HCEC 1CT (cell line): ENCODE measurements around the gene KCNH2.
"Not testable (repeated sequence)": the region's sequence is repeated elsewhere in the genome, so short reads cannot be mapped to it uniquely, and the experiment has no call there.

Experiments used
- DNase-seq: peaks from one replicate; pipeline ENCODE4 v3.0.0-alpha.2; 2017

The KCNH2 gene

GRCh38 chr7:151012031-151012692 lies 34.0 kb upstream of the KCNH2 start:
- DNase-seq = peak; percentile 51

DNA sequence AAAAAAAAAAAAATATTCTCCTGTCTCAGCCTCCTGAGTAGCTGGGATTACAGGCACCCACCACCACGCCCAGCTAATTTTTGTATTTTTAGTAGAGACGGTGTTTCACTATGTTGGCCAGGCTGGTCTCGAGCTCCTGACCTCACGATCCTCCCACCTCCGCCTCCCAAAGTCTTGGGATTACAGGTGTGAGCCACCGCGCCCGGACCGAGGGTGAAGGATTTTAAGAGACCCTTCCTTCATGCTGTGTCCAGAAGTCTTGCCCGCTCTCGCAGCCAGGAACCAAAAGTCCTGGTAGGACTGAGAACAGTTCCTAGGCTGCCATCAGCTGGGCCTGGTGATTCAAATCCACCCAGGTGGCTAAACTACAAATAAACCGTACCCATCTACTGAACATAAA lies 33.5 kb upstream of the KCNH2 start:
- DNase-seq = not testable (repeated sequence)

DNA sequence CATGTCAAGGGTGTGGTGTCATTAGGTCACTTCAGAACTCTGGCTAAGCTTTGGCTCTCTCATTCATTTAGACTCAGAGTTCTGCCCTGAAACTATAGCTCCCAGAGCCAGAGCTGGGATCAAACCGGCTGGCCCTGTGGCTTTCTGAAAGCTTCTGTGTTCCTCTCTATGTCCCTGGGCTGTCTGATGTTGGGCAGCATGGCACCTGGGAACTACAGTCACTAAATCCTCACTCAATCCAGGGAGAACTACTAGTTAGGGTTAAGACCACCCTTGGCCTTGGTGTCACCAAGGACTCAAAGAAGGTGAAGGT lies 32.9 kb upstream of the KCNH2 start:
- no peak for DNase-seq

DNA sequence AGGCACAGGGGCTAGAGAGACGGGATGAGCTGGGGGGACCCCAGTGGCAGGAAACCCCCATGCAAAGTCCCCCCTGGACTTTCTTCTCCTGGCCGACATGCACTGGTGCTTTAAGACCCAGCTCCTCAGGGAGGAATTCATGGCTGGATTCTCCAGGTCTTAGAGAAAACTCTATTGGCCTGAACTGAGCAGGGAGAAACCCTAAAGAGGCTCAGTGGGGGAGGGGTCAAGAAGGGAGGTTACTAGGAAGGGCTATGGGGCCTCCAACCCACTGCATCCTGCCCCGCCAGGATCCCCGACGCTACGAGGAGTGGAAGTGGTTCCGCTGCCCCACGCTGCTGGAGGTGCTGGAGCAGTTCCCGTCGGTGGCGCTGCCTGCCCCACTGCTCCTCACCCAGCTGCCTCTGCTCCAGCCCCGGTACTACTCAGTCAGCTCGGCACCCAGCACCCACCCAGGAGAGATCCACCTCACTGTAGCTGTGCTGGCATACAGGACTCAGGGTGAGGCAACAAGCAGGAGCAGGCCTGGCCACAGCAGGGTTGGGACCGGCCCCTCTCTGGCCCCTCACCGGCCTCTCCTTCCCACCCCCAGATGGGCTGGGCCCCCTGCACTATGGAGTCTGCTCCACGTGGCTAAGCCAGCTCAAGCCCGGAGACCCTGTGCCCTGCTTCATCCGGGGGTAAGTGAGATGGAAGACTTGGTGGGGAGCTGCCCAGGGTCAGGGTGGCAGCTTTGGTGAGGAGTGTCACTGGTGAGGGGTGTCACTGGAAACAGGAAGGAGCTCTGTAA lies 32.4 kb upstream of the KCNH2 start:
- no peak for DNase-seq

DNA sequence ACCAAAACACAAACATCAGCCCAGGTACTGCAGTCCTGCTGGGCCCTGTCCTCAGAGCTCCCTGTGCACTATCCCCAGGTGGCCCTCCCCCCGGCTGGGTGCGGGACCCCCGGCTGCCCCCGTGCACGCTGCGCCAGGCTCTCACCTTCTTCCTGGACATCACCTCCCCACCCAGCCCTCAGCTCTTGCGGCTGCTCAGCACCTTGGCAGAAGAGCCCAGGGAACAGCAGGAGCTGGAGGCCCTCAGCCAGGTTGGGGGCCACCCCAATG lies 31.9 kb upstream of the KCNH2 start:
- no peak for DNase-seq

GRCh38 chr7:151009327-151010036 lies 31.4 kb upstream of the KCNH2 start:
- no peak for DNase-seq

- no peak for DNase-seq
These were observed 30.6 kb upstream of the KCNH2 start for GRCh38 chr7:151008511-151009323.

- no peak for DNase-seq
These were observed 30.0 kb upstream of the KCNH2 start for GRCh38 chr7:151008143-151008510.

DNA sequence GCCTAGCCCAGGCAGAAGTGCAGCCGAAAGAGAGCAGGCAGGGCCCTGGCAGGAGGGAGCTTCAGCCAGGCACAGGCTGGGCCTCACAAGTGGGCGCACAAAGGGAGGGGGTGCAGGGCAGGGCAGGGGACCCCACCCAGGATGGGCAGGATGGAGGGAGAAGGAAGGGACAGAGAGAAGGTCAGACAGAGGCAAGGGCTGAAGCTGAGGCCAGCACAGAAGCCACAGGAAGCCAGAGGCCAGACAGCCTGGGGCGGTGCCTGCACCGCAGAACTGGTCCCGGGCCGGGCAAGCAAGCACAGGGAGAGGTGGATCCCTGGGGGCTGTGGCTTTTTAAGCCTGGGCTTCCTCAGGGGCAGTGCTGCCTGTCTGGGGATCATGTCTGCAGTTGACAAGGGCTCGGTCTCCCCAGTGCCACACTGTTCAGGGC lies 29.4 kb upstream of the KCNH2 start:
- no peak for DNase-seq

DNA sequence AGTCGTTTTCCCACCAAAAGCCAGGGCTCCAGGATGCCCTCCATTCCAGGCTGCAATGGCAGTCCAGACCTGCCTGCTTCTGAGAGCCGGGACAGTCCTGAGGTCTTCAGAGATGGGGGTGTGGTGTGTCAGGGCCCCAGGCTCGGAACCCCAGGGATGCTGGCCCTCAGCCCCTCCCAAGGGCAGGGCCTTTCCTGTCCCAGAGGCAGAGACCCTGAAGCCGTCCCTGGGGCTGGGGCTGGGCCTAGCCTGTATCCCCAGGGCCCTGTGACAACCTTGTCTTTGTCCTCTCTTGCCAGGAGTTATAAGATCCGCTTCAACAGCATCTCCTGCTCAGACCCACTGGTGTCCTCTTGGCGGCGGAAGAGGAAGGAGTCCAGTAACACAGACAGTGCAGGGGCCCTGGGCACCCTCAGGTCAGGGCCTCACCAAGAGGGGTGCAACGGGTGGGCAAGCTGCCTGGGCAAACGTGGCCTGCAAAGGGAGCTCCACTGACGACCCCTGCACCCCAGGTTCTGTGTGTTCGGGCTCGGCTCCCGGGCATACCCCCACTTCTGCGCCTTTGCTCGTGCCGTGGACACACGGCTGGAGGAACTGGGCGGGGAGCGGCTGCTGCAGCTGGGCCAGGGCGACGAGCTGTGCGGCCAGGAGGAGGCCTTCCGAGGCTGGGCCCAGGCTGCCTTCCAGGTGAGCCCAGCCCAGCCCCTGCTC lies 28.6 kb upstream of the KCNH2 start:
- DNase-seq = no peak

- DNase-seq = no peak
These were observed 27.4 kb upstream of the KCNH2 start for GRCh38 chr7:151005566-151005965.

- no peak for DNase-seq
These were observed 25.5 kb upstream of the KCNH2 start for GRCh38 chr7:151003572-151003971.

GRCh38 chr7:151001546-151001945 lies 23.4 kb upstream of the KCNH2 start:
- DNase-seq = no peak

DNA sequence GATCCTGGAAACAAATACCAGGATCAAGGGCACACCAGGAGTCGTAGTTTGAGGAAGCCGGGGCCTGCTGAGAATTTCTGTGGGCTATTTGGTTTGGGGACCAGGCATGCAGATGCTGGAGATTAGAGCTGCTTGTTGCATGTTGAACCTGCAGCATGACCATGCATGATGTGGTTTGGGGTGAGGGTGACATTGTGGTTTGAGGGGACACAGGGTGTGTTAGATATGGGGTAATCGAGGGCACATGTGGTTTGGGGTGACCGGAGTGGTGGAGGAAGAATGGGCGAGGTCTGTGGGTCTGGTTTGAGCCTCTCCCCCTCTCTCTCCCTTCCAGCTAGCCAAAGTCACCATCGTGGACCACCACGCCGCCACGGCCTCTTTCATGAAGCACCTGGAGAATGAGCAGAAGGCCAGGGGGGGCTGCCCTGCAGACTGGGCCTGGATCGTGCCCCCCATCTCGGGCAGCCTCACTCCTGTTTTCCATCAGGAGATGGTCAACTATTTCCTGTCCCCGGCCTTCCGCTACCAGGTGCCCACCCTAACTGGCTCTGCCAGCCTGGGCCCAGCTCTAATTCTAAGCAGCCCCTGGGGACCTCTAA lies 22.9 kb upstream of the KCNH2 start:
- no peak for DNase-seq

DNA sequence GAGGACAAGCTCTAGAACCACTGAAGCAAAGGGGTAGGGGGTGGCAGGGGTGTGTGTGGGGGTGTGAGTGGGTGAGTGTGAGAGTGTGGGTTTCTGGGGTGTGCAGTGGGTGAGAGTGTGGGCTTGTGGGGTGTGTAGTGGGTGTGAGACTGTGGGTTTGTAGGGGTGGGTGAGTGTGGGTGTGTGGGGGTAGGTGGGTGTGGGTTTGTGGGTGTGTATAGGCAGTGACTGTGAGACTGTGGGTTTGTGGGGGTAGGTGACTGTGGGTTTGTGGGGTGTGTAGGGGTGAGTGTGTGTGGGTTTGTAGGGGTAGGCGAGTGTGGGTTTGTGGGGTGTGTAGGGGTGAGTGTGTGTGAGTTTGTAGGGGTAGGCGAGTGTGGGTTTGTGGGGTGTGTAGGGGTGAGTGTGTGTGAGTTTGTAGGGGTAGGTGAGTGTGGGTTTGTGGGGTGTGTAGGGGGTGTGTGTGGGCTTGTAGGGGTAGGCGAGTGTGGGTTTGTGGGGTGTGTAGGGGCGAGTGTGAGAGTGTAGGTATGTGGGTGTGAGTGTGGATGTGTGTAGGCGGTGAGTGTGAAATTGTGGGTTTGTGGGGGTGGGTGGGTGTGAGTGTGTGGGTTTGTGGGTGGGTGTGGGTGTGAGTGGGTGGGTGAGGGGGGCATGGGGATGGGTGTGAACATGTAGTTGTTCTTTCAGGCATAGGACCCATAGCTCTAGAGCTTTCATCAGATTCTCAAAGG lies 21.5 kb upstream of the KCNH2 start:
- no peak for DNase-seq

GRCh38 chr7:150999001-150999400 lies 20.9 kb upstream of the KCNH2 start:
- DNase-seq = no peak

DNA sequence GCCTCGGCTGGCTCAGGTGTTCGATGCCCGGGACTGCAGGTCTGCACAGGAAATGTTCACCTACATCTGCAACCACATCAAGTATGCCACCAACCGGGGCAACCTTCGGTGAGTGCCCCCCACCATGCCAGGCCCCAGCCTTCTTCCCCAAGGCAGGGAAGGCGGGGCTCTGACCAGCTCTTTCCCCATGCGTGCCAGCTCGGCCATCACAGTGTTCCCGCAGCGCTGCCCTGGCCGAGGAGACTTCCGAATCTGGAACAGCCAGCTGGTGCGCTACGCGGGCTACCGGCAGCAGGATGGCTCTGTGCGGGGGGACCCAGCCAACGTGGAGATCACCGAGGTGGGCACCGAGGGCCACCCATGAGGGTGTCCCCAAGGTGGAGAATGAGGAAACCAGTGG lies 20.2 kb upstream of the KCNH2 start:
- no peak for DNase-seq

- no peak for DNase-seq
These were observed 19.7 kb upstream of the KCNH2 start for GRCh38 chr7:150997817-150998216.

DNA sequence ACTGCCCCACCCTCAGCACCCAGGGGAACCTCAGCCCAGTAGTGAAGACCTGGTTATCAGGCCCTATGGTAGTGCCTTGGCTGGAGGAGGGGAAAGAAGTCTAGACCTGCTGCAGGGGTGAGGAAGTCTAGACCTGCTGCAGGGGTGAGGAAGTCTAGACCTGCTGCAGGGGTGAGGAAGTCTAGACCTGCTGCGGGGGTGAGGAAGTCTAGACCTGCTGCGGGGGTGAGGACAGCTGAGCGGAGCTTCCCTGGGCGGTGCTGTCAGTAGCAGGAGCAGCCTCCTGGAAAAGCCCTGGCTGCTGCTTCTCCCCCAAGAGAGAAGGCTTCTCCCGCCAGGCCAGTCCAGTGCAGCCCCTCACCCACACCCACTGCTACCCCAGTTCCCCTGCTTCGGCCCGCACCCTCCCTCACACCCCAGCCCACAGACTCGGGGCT lies 19.0 kb upstream of the KCNH2 start:
- no peak for DNase-seq

DNA sequence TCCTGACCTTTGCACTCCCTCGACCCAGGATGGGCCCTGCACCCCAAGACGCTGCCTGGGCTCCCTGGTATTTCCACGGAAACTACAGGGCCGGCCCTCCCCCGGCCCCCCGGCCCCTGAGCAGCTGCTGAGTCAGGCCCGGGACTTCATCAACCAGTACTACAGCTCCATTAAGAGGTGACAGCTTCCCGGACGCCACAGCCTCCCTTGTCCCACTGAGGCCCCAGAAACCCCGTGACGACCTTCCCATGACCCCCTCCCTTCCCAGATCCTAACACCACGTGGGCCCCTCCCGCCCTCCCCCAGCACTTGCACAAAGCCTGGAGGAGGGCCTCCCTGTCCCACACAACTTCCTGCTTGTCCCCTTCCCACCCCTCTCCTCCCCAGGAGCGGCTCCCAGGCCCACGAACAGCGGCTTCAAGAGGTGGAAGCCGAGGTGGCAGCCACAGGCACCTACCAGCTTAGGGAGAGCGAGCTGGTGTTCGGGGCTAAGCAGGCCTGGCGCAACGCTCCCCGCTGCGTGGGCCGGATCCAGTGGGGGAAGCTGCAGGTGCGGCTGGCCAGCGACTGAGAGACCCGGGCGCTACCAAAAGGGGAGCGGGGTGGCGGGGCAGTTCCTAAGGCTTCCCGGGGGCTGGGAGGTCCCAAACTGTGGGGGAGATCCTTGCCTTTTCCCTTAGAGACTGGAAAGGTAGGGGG lies 18.4 kb upstream of the KCNH2 start:
- DNase-seq = no peak
